Esophagus squamous epithelium (tissue), 4 donors: Measurements from ENCODE around the gene FGF14.

Experiments used
- CTCF ChIP-seq, 6 experiments: fragments of 450-650 bp in 4 of 6; fragments of 200-600 bp in 2 of 6; sonication (generic) in 2 of 6; IDR thresholded peaks; one replicate each; pipeline ENCODE4 v1.5.1; 2016 to 2019; ENCODE audit warnings: antibody characterized with exemption in 6 of 6, mild to moderate bottlenecking in 4 of 6, moderate library complexity in 4 of 6
- POLR2A ChIP-seq, 4 donors: fragments of 450-650 bp; IDR thresholded peaks; one replicate each; pipeline ENCODE4 v1.6.1; 2017; ENCODE audit warnings: antibody characterized with exemption in 4 of 4, mild to moderate bottlenecking in 4 of 4, moderate library complexity in 3 of 4

- no peak for TF ChIP-seq CTCF (IDR thresholded peaks at IDR 0.05)
- TF ChIP-seq POLR2A (IDR thresholded peaks at IDR 0.05), result no peak
These were observed 484.9 kb downstream of the FGF14 start for GRCh38 chr13:101916775-101917474.
